Measurements from ENCODE around the gene NUBPL.

The NUBPL gene

DNA sequence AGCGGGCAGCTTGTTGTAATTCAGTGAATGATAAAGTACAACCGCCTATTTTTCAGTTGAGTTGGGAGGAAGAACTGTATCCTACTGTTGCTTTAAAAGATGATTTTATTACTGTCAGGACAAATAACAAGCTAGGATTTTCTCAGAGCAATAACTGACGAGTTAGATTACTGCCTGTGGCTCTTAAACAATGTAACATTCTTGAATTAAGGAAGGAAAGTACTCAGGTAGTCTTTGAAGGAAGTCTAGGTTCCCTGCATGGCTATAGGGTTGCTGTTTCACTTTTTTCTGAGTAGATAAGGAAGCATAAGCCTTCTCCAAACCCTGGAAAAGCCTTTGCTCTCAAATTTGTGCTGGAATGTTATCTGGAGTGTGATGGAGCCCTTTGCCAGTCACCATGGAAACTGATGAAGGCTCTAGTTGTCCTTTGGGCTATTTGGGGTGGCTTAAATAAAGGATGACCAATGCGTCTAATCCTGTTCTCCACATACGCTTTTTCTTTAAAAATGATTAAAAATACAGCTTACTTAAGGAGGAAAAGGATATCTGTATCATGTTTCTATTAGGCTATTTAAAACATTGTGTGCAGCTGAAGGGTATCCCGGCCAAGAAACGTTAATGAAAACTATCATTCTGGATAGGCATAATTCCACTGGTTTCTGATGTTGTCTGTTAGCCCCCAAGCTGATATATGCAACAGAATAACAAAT is 17.7 kb downstream of the NUBPL start:
- H3K4me1 ChIP-seq (ENCODE audit: control insufficient read depth, low read depth, low read length) = no peaks in the 10 kb centered on the region
- H3K9ac ChIP-seq (ENCODE audit: low read length) = no peak overlapping the region
- H3K9me3 ChIP-seq (ENCODE audit: control insufficient read depth, low read depth, low read length) = no peaks in the 10 kb centered on the region
- H3K27me3 ChIP-seq (ENCODE audit: control insufficient read depth, insufficient read depth, low read length) = no peaks in the 10 kb centered on the region
- H3K36me3 ChIP-seq (ENCODE audit: control insufficient read depth, low read depth, low read length) = no peaks in the 10 kb centered on the region
- no peak overlapping the region for H3K4me3 ChIP-seq (ENCODE audit: low read length)
- no peak overlapping the region for H3K27ac ChIP-seq (ENCODE audit: low read length)

- Histone ChIP-seq H3K9ac (ENCODE audit: low read length) (no peak overlapping the region), H3K36me3 (ENCODE audit: control insufficient read depth, low read depth, low read length) (no peaks in the 10 kb centered on the region), H3K27me3 (ENCODE audit: control insufficient read depth, insufficient read depth, low read length) (no peaks in the 10 kb centered on the region), H3K4me1 (ENCODE audit: control insufficient read depth, low read depth, low read length) (no peaks in the 10 kb centered on the region), H3K27ac (ENCODE audit: low read length) (no peak overlapping the region), H3K4me3 (ENCODE audit: low read length) (no peak overlapping the region), H3K9me3 (ENCODE audit: control insufficient read depth, low read depth, low read length) (no peaks in the 10 kb centered on the region)
Observed at GRCh38 chr14:31580234-31580633, 19.0 kb downstream of the NUBPL start.

- Histone ChIP-seq H3K9me3 (ENCODE audit: control insufficient read depth, low read depth, low read length) (no peaks in the 10 kb centered on the region), H3K27ac (ENCODE audit: low read length) (no peak overlapping the region), H3K4me1 (ENCODE audit: control insufficient read depth, low read depth, low read length) (no peaks in the 10 kb centered on the region), H3K27me3 (ENCODE audit: control insufficient read depth, insufficient read depth, low read length) (no peaks in the 10 kb centered on the region), H3K9ac (ENCODE audit: low read length) (no peak overlapping the region), H3K36me3 (ENCODE audit: control insufficient read depth, low read depth, low read length) (no peaks in the 10 kb centered on the region), H3K4me3 (ENCODE audit: low read length) (no peak overlapping the region)
Observed at GRCh38 chr14:31582286-31582691, 21.1 kb downstream of the NUBPL start.

DNA sequence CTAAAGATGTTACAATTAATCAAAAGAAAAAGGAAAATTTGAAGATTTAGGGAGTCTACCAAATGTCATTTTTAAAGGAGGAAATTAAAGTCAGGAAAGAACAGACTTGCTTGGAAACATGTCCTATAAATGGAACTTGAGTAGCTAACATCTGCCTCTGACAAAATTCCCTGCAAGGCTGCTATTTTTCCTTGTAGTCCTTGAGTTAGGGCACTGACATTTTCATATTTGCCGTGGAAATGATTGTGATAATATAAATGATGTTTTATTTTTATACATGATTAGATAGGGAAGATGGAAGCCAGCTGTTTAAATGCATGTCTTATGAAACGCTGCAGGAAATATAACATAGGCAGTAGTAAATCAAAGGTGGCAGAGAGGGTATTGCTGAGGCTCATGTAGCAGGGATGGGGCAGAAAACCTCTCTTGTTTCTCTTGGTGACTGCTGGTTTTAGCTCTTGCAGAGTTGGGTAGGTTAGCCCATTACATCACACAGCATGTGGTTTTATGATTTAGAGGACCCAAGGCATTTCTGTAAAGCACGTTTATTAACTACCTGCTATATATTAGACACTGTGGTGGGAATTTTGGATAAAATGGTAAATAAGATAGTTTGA is 21.7 kb downstream of the NUBPL start:
- Histone ChIP-seq H3K27me3 (ENCODE audit: control insufficient read depth, insufficient read depth, low read length) (no peaks in the 10 kb centered on the region), H3K27ac (ENCODE audit: low read length) (no peak overlapping the region), H3K4me1 (ENCODE audit: control insufficient read depth, low read depth, low read length) (no peaks in the 10 kb centered on the region), H3K4me3 (ENCODE audit: low read length) (no peak overlapping the region), H3K9ac (ENCODE audit: low read length) (no peak overlapping the region), H3K36me3 (ENCODE audit: control insufficient read depth, low read depth, low read length) (no peaks in the 10 kb centered on the region), H3K9me3 (ENCODE audit: control insufficient read depth, low read depth, low read length) (no peaks in the 10 kb centered on the region)

- no peaks in the 10 kb centered on the region for H3K9me3 ChIP-seq (ENCODE audit: control insufficient read depth, low read depth, low read length)
- no peaks in the 10 kb centered on the region for H3K36me3 ChIP-seq (ENCODE audit: control insufficient read depth, low read depth, low read length)
- H3K27ac ChIP-seq (ENCODE audit: low read length) = no peak overlapping the region
- H3K4me3 ChIP-seq (ENCODE audit: low read length) = no peak overlapping the region
- no peak overlapping the region for H3K9ac ChIP-seq (ENCODE audit: low read length)
- H3K27me3 ChIP-seq (ENCODE audit: control insufficient read depth, insufficient read depth, low read length) = no peaks in the 10 kb centered on the region
- H3K4me1 ChIP-seq (ENCODE audit: control insufficient read depth, low read depth, low read length) = no peaks in the 10 kb centered on the region
Observed at GRCh38 chr14:31590206-31590605, 29.0 kb downstream of the NUBPL start.

DNA sequence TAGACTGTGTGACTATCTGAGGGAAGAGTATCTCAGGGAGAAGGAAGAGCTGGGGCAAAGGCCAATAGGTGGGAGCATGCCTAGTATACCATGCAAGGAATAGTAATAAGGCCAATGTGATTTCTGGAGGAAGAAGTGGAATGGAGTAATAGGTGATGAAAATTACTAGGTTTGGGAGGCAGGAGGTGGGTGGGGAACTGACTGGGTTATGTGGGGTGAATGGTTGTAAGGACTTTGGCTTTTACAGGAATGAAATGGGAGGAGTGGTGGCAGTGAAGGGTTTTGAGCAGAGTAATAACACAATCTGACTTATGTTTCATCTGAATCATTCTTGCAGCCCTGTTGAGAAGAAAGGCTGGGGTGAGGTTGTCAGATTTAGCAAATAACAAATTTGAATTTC is 30.9 kb downstream of the NUBPL start:
- Histone ChIP-seq H3K9ac (ENCODE audit: low read length) (no peak overlapping the region), H3K27ac (ENCODE audit: low read length) (no peak overlapping the region), H3K4me1 (ENCODE audit: control insufficient read depth, low read depth, low read length) (no peaks in the 10 kb centered on the region), H3K36me3 (ENCODE audit: control insufficient read depth, low read depth, low read length) (no peaks in the 10 kb centered on the region), H3K27me3 (ENCODE audit: control insufficient read depth, insufficient read depth, low read length) (no peaks in the 10 kb centered on the region), H3K9me3 (ENCODE audit: control insufficient read depth, low read depth, low read length) (no peaks in the 10 kb centered on the region), H3K4me3 (ENCODE audit: low read length) (no peak overlapping the region)

GRCh38 chr14:31592631-31593030 is 31.4 kb downstream of the NUBPL start:
- Histone ChIP-seq H3K9me3 (ENCODE audit: control insufficient read depth, low read depth, low read length) (no peaks in the 10 kb centered on the region), H3K36me3 (ENCODE audit: control insufficient read depth, low read depth, low read length) (no peaks in the 10 kb centered on the region), H3K27me3 (ENCODE audit: control insufficient read depth, insufficient read depth, low read length) (no peaks in the 10 kb centered on the region), H3K4me3 (ENCODE audit: low read length) (no peak overlapping the region), H3K9ac (ENCODE audit: low read length) (no peak overlapping the region), H3K4me1 (ENCODE audit: control insufficient read depth, low read depth, low read length) (no peaks in the 10 kb centered on the region), H3K27ac (ENCODE audit: low read length) (no peak overlapping the region)

GRCh38 chr14:31596342-31597095 is 35.3 kb downstream of the NUBPL start:
- H3K27ac ChIP-seq (ENCODE audit: low read length) = no peak overlapping the region
- no peak overlapping the region for H3K4me3 ChIP-seq (ENCODE audit: low read length)
- H3K36me3 ChIP-seq (ENCODE audit: control insufficient read depth, low read depth, low read length) = no peaks in the 10 kb centered on the region
- no peaks in the 10 kb centered on the region for H3K4me1 ChIP-seq (ENCODE audit: control insufficient read depth, low read depth, low read length)
- H3K27me3 ChIP-seq (ENCODE audit: control insufficient read depth, insufficient read depth, low read length) = no peaks in the 10 kb centered on the region
- H3K9me3 ChIP-seq (ENCODE audit: control insufficient read depth, low read depth, low read length) = no peaks in the 10 kb centered on the region
- no peak overlapping the region for H3K9ac ChIP-seq (ENCODE audit: low read length)

DNA sequence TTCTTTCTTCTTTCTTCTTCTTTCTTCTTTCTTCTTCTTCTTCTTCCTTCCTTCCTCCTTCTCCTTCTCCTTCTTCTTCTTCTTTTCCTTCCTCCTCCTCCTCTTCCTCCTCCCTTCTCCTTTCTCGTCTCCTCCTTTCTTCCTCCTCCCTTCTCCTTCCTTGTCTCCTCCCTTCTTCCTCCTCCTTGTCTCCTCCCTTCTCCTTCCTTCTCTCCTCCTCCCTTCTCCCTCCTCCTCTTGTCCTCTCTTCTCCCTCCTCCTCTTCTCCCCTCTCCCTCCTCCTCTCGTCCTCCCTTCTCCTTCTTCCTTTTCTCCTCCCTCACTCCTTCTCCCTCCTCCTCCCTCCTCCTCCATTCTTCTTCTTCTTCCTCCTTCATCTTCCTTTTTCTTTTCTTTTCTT is 44.5 kb downstream of the NUBPL start:
- Histone ChIP-seq H3K36me3 (ENCODE audit: control insufficient read depth, low read depth, low read length) (no peaks in the 10 kb centered on the region), H3K4me1 (ENCODE audit: control insufficient read depth, low read depth, low read length) (no peaks in the 10 kb centered on the region)

GRCh38 chr14:31611778-31612433 is 50.7 kb downstream of the NUBPL start:
- Histone ChIP-seq H3K4me3 (ENCODE audit: low read length) (no peak overlapping the region), H3K27ac (ENCODE audit: low read length) (no peak overlapping the region), H3K9ac (ENCODE audit: low read length) (no peak overlapping the region), H3K9me3 (ENCODE audit: control insufficient read depth, low read depth, low read length) (peaks cover 3% of the 10 kb centered on the region), H3K4me1 (ENCODE audit: control insufficient read depth, low read depth, low read length) (no peaks in the 10 kb centered on the region), H3K36me3 (ENCODE audit: control insufficient read depth, low read depth, low read length) (no peaks in the 10 kb centered on the region), H3K27me3 (ENCODE audit: control insufficient read depth, insufficient read depth, low read length) (no peaks in the 10 kb centered on the region)

More for the DNA sequence above, 44.5 kb downstream of the NUBPL start:
- Histone ChIP-seq H3K9me3 (ENCODE audit: control insufficient read depth, low read depth, low read length) (peaks cover 2% of the 10 kb centered on the region), H3K4me3 (ENCODE audit: low read length) (no peak overlapping the region), H3K27ac (ENCODE audit: low read length) (no peak overlapping the region), H3K9ac (ENCODE audit: low read length) (no peak overlapping the region), H3K27me3 (ENCODE audit: control insufficient read depth, insufficient read depth, low read length) (no peaks in the 10 kb centered on the region)

GRCh38 chr14:31613188-31613587 is 52.0 kb downstream of the NUBPL start:
- H3K27me3 ChIP-seq (ENCODE audit: control insufficient read depth, insufficient read depth, low read length) = no peaks in the 10 kb centered on the region
- no peak overlapping the region for H3K27ac ChIP-seq (ENCODE audit: low read length)
- no peak overlapping the region for H3K4me3 ChIP-seq (ENCODE audit: low read length)
- no peak overlapping the region for H3K9ac ChIP-seq (ENCODE audit: low read length)
- H3K4me1 ChIP-seq (ENCODE audit: control insufficient read depth, low read depth, low read length) = no peaks in the 10 kb centered on the region
- H3K9me3 ChIP-seq (ENCODE audit: control insufficient read depth, low read depth, low read length) = peaks cover 3% of the 10 kb centered on the region
- no peaks in the 10 kb centered on the region for H3K36me3 ChIP-seq (ENCODE audit: control insufficient read depth, low read depth, low read length)
